Smooth muscle cell of the umbilical artery (primary cell): ENCODE measurements around the gene DCAF12. TPM values are rescaled to one million over a fixed set of nuclear protein-coding genes. Genes with fewer than 3 reads are reported as not detected.

Source experiments
- total RNA-seq: library from RNA; depleted of rRNA; stranded (reverse); fragments of >200 nt; gene quantifications from 2 replicates; pipeline ENCODE4 v1.2.3, GENCODE V29; 2014

DCAF12 gene
- total RNA-seq, result 9.8 and 12.6 TPM in 2 replicates

DNA sequence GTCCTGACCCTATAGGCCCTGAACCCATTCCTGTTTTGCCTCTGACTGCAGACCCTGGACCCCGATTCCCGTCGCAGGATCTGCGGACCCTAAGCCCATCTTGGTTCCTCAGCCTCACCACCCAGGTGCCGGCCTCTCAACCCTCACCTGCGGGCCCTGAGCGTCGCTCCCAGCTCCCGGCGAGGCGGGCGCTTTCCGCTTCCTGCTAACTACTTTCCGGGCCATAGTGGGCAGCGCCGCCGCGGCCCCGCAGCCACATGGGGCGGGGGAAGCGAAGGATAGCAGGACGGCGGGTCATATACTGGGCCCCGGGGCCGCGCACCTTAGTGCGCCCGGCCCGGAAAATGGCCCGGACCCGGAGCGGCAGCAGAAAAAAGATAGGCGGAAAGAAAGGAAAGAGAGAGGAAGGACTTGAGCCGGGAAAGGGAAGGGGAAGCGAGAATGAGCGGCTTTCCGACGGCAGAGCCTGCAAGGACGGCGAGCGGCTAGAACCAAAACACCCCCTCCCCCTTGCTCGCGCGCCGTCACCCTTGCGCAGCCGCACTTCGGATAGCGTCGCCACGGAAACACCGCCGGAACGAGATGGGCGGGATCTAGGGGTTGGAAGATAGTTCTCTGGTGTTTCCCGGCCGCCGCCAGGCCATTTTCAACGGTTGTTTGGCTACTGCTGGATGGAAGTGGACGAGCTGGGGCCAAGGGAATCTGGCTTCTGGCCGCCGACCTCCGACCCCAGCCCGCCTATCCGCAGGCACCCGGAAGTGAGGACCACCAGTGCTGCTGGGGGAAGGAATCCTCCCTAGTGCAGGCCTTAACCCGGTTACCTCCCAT, at the start of gene DCAF12:
TSS of gene DCAF12 (minus strand) at position 492 of the 828 bp plus-strand sequence. CDS start at position 225, 267 bp downstream.

GRCh38 chr9:34048727-34049629, 77.5 kb downstream of the DCAF12 start, which contains the start of gene UBAP2:
Gene UBAP2, minus strand, starts transcription at chr9:34048887. Its CDS starts 31,739 bp downstream, at chr9:34017148.

Other genes with a start within 250 kb of the DCAF12 start
- gene UBAP2, start 77.8 kb downstream of the DCAF12 start, total RNA-seq, result 17.5 and 22.1 TPM in 2 replicates
- gene UBAP1, start 52.3 kb upstream of the DCAF12 start, total RNA-seq, result 28.2 and 28.9 TPM in 2 replicates
- 0.59 and 1.8 TPM in 2 replicates for gene KIF24, start 202.6 kb upstream of the DCAF12 start, total RNA-seq
- gene NUDT2, start 202.9 kb upstream of the DCAF12 start, total RNA-seq, result 14.3 and 39.2 TPM in 2 replicates